Skin epidermis (tissue), 12 donors: ENCODE data around the gene CC2D2A.
"Not testable (repeated sequence)": the region's sequence is repeated elsewhere in the genome, so short reads cannot be mapped to it uniquely, and the experiment has no call there.

Experiments
- H3K27ac ChIP-seq, 21 experiments: fragments of 200-600 bp; sonication (generic) in 11 of 21; one replicate each; pipeline ENCODE4 v1.5.0; 2020; ENCODE audit warnings: mild to moderate bottlenecking in 3 of 21, inconsistent platforms in 2 of 21, moderate library complexity in 2 of 21
- H3K4me3 ChIP-seq, 7 experiments: fragments of 200-600 bp; sonication (generic) in 2 of 7; one replicate each; pipeline ENCODE4 v1.5.0; 2020; ENCODE audit warnings: inconsistent platforms in 2 of 7, mild to moderate bottlenecking in 2 of 7, moderate library complexity in 1 of 7

The CC2D2A gene

GRCh38 chr4:15600176-15600575, 130.5 kb downstream of the CC2D2A start:
- Histone ChIP-seq H3K27ac (no peak overlapping the region), H3K4me3 (no peak overlapping the region)

GRCh38 chr4:15601862-15602261, 132.2 kb downstream of the CC2D2A start:
- H3K27ac ChIP-seq, result no peak overlapping the region
- no peak overlapping the region for H3K4me3 ChIP-seq

- Histone ChIP-seq H3K4me3 (no peak overlapping the region), H3K27ac (no peak overlapping the region)
These were observed 135.9 kb downstream of the CC2D2A start for GRCh38 chr4:15605537-15605936.

GRCh38 chr4:15610855-15611254, 141.2 kb downstream of the CC2D2A start:
- no peak overlapping the region for H3K27ac ChIP-seq
- no peak overlapping the region for H3K4me3 ChIP-seq

GRCh38 chr4:15612136-15612535, 142.5 kb downstream of the CC2D2A start:
- Histone ChIP-seq H3K4me3 (no peak overlapping the region), H3K27ac (no peak overlapping the region)

GRCh38 chr4:15614891-15615290, 145.2 kb downstream of the CC2D2A start:
- H3K4me3 ChIP-seq, H3K27ac ChIP-seq: not testable (repeated sequence)

GRCh38 chr4:15617407-15617806, 147.7 kb downstream of the CC2D2A start:
- H3K4me3 ChIP-seq, H3K27ac ChIP-seq: not testable (repeated sequence)

GRCh38 chr4:15636818-15637217, 167.1 kb downstream of the CC2D2A start:
- no peak overlapping the region for H3K4me3 ChIP-seq
- peak overlapping the region in 1 of 21 experiments; percentile 28 for H3K27ac ChIP-seq

- Histone ChIP-seq H3K4me3 (no peak overlapping the region), H3K27ac (no peak overlapping the region)
These were observed 168.7 kb downstream of the CC2D2A start for GRCh38 chr4:15638418-15638817.

- Histone ChIP-seq H3K27ac (no peak overlapping the region), H3K4me3 (no peak overlapping the region)
These were observed 178.9 kb downstream of the CC2D2A start for GRCh38 chr4:15648600-15648999.

GRCh38 chr4:15649914-15650545, 180.3 kb downstream of the CC2D2A start:
- Histone ChIP-seq H3K27ac (peak overlapping the region in 1 of 21 experiments; percentile 30), H3K4me3 (no peak overlapping the region)
